Measurements from ENCODE around the gene CTNNBL1.

The CTNNBL1 gene

GRCh38 chr20:37776526-37776925 lies 82.7 kb downstream of the CTNNBL1 start:
- Histone ChIP-seq H3K27ac (no peak overlapping the region), H2AFZ (ENCODE audit: low read depth) (no peak overlapping the region), H3K4me1 (ENCODE audit: low read depth, poor library complexity, severe bottlenecking) (peaks cover 20% of the 10 kb centered on the region), H3K9ac (no peak overlapping the region), H3K36me3 (ENCODE audit: insufficient read depth) (no peaks in the 10 kb centered on the region), H4K20me1 (ENCODE audit: insufficient read depth) (no peaks in the 10 kb centered on the region), H3K79me2 (ENCODE audit: insufficient read depth, low read depth) (no peaks in the 10 kb centered on the region), H3K4me2 (no peak overlapping the region), H3K27me3 (ENCODE audit: insufficient read depth, low read depth) (no peaks in the 10 kb centered on the region), H3K4me3 (IDR thresholded peaks at IDR 0.05; ENCODE audit: insufficient read depth, low read depth, low read length) (no peak overlapping the region)
- no peak for TF ChIP-seq CTCF (conservative IDR thresholded peaks at IDR 0.05; ENCODE audit: low read depth, low read length)

DNA sequence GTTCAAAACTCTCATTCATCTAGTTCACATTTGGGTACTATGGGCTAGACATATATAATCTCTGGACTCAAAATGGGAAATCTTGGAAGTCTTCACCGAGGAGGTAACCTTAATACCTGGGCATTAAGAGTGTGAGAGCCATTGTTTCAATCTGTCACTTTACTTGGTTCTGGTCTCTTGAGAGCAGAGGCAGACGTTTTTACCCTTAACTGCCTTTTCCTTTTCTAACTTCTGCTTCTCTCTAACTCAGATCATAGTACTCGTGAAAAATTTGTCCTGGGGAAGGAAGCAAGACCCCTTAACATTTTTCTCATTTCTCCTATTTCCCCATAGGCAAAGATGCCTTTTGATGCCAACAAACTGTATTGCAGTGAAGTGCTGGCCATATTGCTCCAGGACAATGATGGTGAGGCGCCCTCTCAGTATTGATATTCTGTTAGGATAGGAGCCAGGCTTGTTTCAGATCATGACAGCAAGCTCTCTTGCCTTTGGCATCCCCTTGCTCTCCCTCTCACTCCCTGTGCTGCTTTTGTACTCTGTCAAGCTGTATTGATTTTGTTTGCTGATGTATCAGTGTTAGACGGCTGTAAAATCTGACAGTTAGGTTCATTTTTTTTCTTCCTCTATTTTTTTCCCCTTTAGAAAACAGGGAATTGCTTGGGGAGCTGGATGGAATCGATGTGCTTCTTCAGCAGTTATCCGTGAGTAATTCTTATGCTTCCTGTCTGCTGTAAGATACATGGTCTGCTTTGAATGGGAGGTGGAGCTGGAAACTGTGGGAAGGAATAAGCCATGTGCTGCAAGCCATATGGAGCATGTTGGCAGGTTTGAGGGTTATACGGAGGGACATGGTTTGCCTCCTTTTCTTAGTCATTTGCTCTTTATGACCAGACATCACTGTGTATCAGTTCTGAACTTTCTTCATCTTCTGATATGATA lies 83.5 kb downstream of the CTNNBL1 start:
- TF ChIP-seq CTCF (conservative IDR thresholded peaks at IDR 0.05; ENCODE audit: low read depth, low read length): no peak

DNA sequence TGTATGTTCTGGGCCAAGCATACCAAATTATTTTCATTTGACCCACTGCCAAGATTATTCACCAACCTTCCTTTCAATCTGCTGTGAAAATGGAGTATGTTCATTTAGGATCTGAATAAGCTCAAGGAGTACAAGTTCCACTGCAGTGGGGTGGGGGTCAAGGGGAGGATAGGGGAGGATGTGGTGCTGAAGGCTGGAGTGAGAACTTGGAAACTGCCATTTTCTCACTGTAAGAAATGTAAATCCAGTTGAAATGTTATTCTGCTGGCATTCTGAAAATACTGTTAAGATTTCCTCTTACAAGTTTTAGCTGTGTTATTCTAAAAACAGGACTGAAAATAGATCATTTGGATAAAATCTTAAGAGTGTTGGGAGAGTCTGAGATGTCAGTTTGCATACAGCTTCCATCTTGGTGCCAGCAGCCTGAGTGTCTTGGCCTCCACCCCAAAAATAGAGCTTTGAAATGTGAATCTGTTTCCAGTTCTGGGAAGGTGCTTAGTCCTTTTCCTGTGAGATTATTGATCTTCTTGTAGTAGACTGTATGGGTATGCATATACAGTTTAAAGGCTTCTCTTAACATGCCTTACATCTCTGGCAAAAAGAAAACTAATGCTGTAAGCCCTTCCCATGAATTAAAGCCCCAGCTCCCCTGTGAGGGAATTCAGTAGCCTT lies 84.3 kb downstream of the CTNNBL1 start:
- no peak for TF ChIP-seq CTCF (conservative IDR thresholded peaks at IDR 0.05; ENCODE audit: low read depth, low read length)
- Histone ChIP-seq H4K20me1 (ENCODE audit: insufficient read depth) (no peaks in the 10 kb centered on the region), H3K27ac (no peak overlapping the region), H2AFZ (ENCODE audit: low read depth) (no peak overlapping the region), H3K4me1 (ENCODE audit: low read depth, poor library complexity, severe bottlenecking) (peaks cover 36% of the 10 kb centered on the region), H3K4me2 (no peak overlapping the region), H3K27me3 (ENCODE audit: insufficient read depth, low read depth) (no peaks in the 10 kb centered on the region), H3K79me2 (ENCODE audit: insufficient read depth, low read depth) (no peaks in the 10 kb centered on the region), H3K36me3 (ENCODE audit: insufficient read depth) (no peaks in the 10 kb centered on the region), H3K9ac (no peak overlapping the region), H3K4me3 (IDR thresholded peaks at IDR 0.05; ENCODE audit: insufficient read depth, low read depth, low read length) (no peak overlapping the region)

More for the DNA sequence above, 83.5 kb downstream of the CTNNBL1 start:
- no peak overlapping the region for H3K9ac ChIP-seq
- no peaks in the 10 kb centered on the region for H3K36me3 ChIP-seq (ENCODE audit: insufficient read depth)
- no peaks in the 10 kb centered on the region for H3K27me3 ChIP-seq (ENCODE audit: insufficient read depth, low read depth)
- H2AFZ ChIP-seq (ENCODE audit: low read depth): no peak overlapping the region
- H3K4me1 ChIP-seq (ENCODE audit: low read depth, poor library complexity, severe bottlenecking): peaks cover 28% of the 10 kb centered on the region
- H3K27ac ChIP-seq: no peak overlapping the region
- no peaks in the 10 kb centered on the region for H3K79me2 ChIP-seq (ENCODE audit: insufficient read depth, low read depth)
- no peak overlapping the region for H3K4me2 ChIP-seq
- H4K20me1 ChIP-seq (ENCODE audit: insufficient read depth): no peaks in the 10 kb centered on the region
- no peak overlapping the region for H3K4me3 ChIP-seq (IDR thresholded peaks at IDR 0.05; ENCODE audit: insufficient read depth, low read depth, low read length)

DNA sequence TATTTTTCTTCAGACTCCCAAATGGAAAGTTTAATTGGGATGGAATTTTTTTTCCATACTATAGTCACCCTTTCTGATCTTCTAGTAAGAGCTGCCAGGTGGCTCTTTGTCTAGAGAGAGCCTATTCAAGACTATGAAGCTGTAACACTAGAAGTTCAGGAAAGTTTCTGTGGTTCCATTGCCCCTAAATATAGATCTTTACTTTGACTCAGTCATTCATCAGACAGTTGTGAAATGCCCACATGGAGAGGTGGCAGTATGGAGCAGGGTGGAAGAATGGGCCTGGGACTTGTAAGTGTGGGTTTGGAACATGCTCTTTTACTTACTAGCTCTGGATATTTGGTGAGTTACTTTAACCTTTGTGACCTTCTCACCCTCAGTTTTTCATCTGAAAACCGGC lies 87.8 kb downstream of the CTNNBL1 start:
- TF ChIP-seq CTCF (conservative IDR thresholded peaks at IDR 0.05; ENCODE audit: low read depth, low read length): peak; percentile 45; the same call in 1 of the 2 replicates
- Histone ChIP-seq H3K36me3 (ENCODE audit: insufficient read depth) (no peaks in the 10 kb centered on the region), H3K4me3 (IDR thresholded peaks at IDR 0.05; ENCODE audit: insufficient read depth, low read depth, low read length) (no peak overlapping the region), H3K27ac (peak overlapping the region; percentile 58), H4K20me1 (ENCODE audit: insufficient read depth) (no peaks in the 10 kb centered on the region), H2AFZ (ENCODE audit: low read depth) (no peak overlapping the region), H3K4me2 (peak overlapping the region; percentile 72), H3K79me2 (ENCODE audit: insufficient read depth, low read depth) (no peaks in the 10 kb centered on the region), H3K9ac (0 out of 2 replicates have a peak overlapping the region, but pooled peaks have one; percentile 10), H3K27me3 (ENCODE audit: insufficient read depth, low read depth) (no peaks in the 10 kb centered on the region), H3K4me1 (ENCODE audit: low read depth, poor library complexity, severe bottlenecking) (peaks cover 37% of the 10 kb centered on the region)
